Cardiac septum (tissue), 1 donor: ENCODE data around the gene TIMM10. TPM values are rescaled to one million over a fixed set of nuclear protein-coding genes. Genes with fewer than 3 reads are reported as not detected.

Experiments used
- total RNA-seq: library from RNA; stranded (reverse); fragmentation: NEBNext Ultra II Directional; extraction: Animal tissue kit (Norgen Biotek cat#: 25700); gene quantifications from one replicate; pipeline ENCODE4 v1.2.1, GENCODE V29; 2021
- donor health status: DM: no; HTN: no; CAD: no.

The TIMM10 gene
- total RNA-seq, 1 donor from 2014 or later: 71.6 TPM

Other genes starting within 250 kb of the TIMM10 start
- gene TNKS1BP1, start 205.8 kb downstream of the TIMM10 start, total RNA-seq: 36.2 TPM
- gene SSRP1, start 194.9 kb downstream of the TIMM10 start, total RNA-seq: 35.4 TPM
- gene P2RX3, start 192.4 kb downstream of the TIMM10 start, total RNA-seq: 0.48 TPM
- not detected for gene PRG3, start 149.6 kb downstream of the TIMM10 start, total RNA-seq
- not detected for gene PRG2, start 140.1 kb downstream of the TIMM10 start, total RNA-seq
- 26.7 TPM for gene SLC43A3, start 103.6 kb downstream of the TIMM10 start, total RNA-seq
- gene RTN4RL2, start 70.2 kb downstream of the TIMM10 start, total RNA-seq: 0.73 TPM
- 2.0 TPM for gene SLC43A1, start 15.1 kb downstream of the TIMM10 start, total RNA-seq
- not detected for gene SMTNL1, start 6.8 kb upstream of the TIMM10 start, total RNA-seq
- 15.8 TPM for gene UBE2L6, start 36.9 kb upstream of the TIMM10 start, total RNA-seq
- 90.0 TPM for gene SERPING1, start 66.9 kb upstream of the TIMM10 start, total RNA-seq
- 0.59 TPM for gene YPEL4, start 119.2 kb upstream of the TIMM10 start, total RNA-seq
- gene CLP1, start 127.0 kb upstream of the TIMM10 start, total RNA-seq: 5.8 TPM
- gene ZDHHC5, start 137.4 kb upstream of the TIMM10 start, total RNA-seq: 43.4 TPM
- gene MED19, start 181.5 kb upstream of the TIMM10 start, total RNA-seq: 9.9 TPM
- gene TMX2, start 181.8 kb upstream of the TIMM10 start, total RNA-seq: 56.7 TPM
- gene SELENOH, start 210.7 kb upstream of the TIMM10 start, total RNA-seq: 85.5 TPM
- not detected for gene BTBD18, start 221.1 kb upstream of the TIMM10 start, total RNA-seq
- 73.8 TPM for gene CTNND1, start 231.0 kb upstream of the TIMM10 start, total RNA-seq